Mucosa of descending colon (tissue), 3 donors: Measurements from ENCODE around the gene TMEM147. TPM values are rescaled to one million over a fixed set of nuclear protein-coding genes. Genes with fewer than 3 reads are reported as not detected.

Source experiments
- ATAC-seq: fragments of 200-7000 bp; cut with Tn5 transposase; one replicate; pipeline ENCODE4 v1.9.1; 2020; ENCODE audit warnings: mild to moderate bottlenecking, moderate library complexity
- DNase-seq, 3 donors: peaks; one replicate each; pipeline ENCODE4 v3.0.0-alpha.2; 2020
- H3K36me3 ChIP-seq: fragments of 200-600 bp; one replicate; pipeline ENCODE4 v1.8.0; 2021; ENCODE audit warnings: low read depth, mild to moderate bottlenecking
- H3K4me1 ChIP-seq: fragments of 200-600 bp; one replicate; pipeline ENCODE4 v1.8.0; 2021; ENCODE audit warnings: low read depth, mild to moderate bottlenecking
- H3K4me3 ChIP-seq: fragments of 200-600 bp; one replicate; pipeline ENCODE4 v1.8.0; 2021; ENCODE audit warnings: mild to moderate bottlenecking
- H3K9me3 ChIP-seq: fragments of 200-600 bp; one replicate; pipeline ENCODE4 v1.8.0; 2021; ENCODE audit warnings: mild to moderate bottlenecking
- CTCF ChIP-seq: fragments of 200-600 bp; IDR thresholded peaks from one replicate; pipeline ENCODE4 v1.8.0; 2022; ENCODE audit warnings: antibody characterized with exemption, mild to moderate bottlenecking
- intact Hi-C, 2 donors: fragments of 100-400 bp; cut with DNase I in 1 of 2; cut with micrococcal nuclease in 1 of 2; formaldehyde crosslinking; loops; one replicate each; pipeline versions ENCODE4 v1.11.0 to v1.11.1; 2022; cut with DNase I, micrococcal nuclease
- total RNA-seq, 3 donors: library from RNA; stranded (reverse); fragmentation: NEBNext Ultra II Directional in 2 of 3; extraction: Animal tissue kit (Norgen Biotek cat#: 25700) in 2 of 3; gene quantifications; one replicate each; pipeline versions ENCODE4 v1.2.1 to v1.2.4, GENCODE V29; 2021 to 2023
- donor health status: DM: no; HTN: no; CAD: no; lungs with moderate emphysema.
- donor health status: DM: no; HTN: no; CAD: no.
- donor health status: DM: no; HTN: yes; CAD: no.

Gene TMEM147
- total RNA-seq, 3 donors from 2014 or later, result 54.4 to 62.8 (median 58.2) TPM

GRCh38 chr19:35514282-35514809, 31.1 kb upstream of the TMEM147 start:
- intact Hi-C loops, result no loop called here
- ATAC-seq, result no peak
- H3K4me1 ChIP-seq, result peaks cover 8% of the 10 kb centered on the region
- H3K9me3 ChIP-seq, result no peaks in the 10 kb centered on the region
- H3K36me3 ChIP-seq, result no peaks in the 10 kb centered on the region
- TF ChIP-seq CTCF, result no peak
- no peak for DNase-seq
- H3K4me3 ChIP-seq, result no peak overlapping the region

- ATAC-seq, result no peak
Observed at GRCh38 chr19:35516310-35516709, 29.1 kb upstream of the TMEM147 start.

GRCh38 chr19:35517342-35517741, 28.1 kb upstream of the TMEM147 start:
- no peaks in the 10 kb centered on the region for H3K9me3 ChIP-seq
- H3K36me3 ChIP-seq, result no peaks in the 10 kb centered on the region
- intact Hi-C loops, result no loop called here
- no peak for ATAC-seq
- H3K4me1 ChIP-seq, result no peaks in the 10 kb centered on the region
- no peak for TF ChIP-seq CTCF
- H3K4me3 ChIP-seq, result no peak overlapping the region
- no peak for DNase-seq

More at GRCh38 chr19:35516310-35516709, 29.1 kb upstream of the TMEM147 start:
- no peak for DNase-seq
- TF ChIP-seq CTCF, result no peak
- Histone ChIP-seq H3K4me3 (no peak overlapping the region), H3K36me3 (no peaks in the 10 kb centered on the region), H3K9me3 (no peaks in the 10 kb centered on the region), H3K4me1 (no peaks in the 10 kb centered on the region)
- intact Hi-C loops, result no loop called here

GRCh38 chr19:35518313-35518712, 27.1 kb upstream of the TMEM147 start:
- DNase-seq (no peak), ATAC-seq (no peak)
- TF ChIP-seq CTCF, result no peak
- Histone ChIP-seq H3K36me3 (no peaks in the 10 kb centered on the region), H3K9me3 (no peaks in the 10 kb centered on the region), H3K4me1 (no peaks in the 10 kb centered on the region), H3K4me3 (no peak overlapping the region)
- intact Hi-C loops, result no loop called here

GRCh38 chr19:35519291-35519690, 26.1 kb upstream of the TMEM147 start:
- intact Hi-C loops, result no loop called here
- DNase-seq (no peak), ATAC-seq (peak; percentile 21)
- Histone ChIP-seq H3K36me3 (no peaks in the 10 kb centered on the region), H3K4me1 (no peaks in the 10 kb centered on the region), H3K9me3 (no peaks in the 10 kb centered on the region), H3K4me3 (no peak overlapping the region)
- no peak for TF ChIP-seq CTCF
